H1 (cell line): ENCODE results near the gene RND2. TPM values are rescaled to one million over a fixed set of nuclear protein-coding genes. Genes with fewer than 3 reads are reported as not detected.

Experiments
- FOSL1 ChIP-seq: IDR thresholded peaks from 2 replicates; pipeline ENCODE4 v1.6.1; 2011; ENCODE audit warnings: mild to moderate bottlenecking, low read depth, low read length, moderate library complexity; ENCODE audit not compliant: insufficient read depth
- KDM4A ChIP-seq: IDR thresholded peaks from one replicate; pipeline ENCODE4 v1.7.1; 2012; ENCODE audit warnings: low read depth, mild to moderate bottlenecking, moderate library complexity, low read length, inconsistent platforms; ENCODE audit not compliant: severe bottlenecking
- SIRT6 ChIP-seq: IDR thresholded peaks from one replicate; pipeline ENCODE4 v1.7.1; 2012; ENCODE audit warnings: low read length, inconsistent platforms
- SRF ChIP-seq: IDR thresholded peaks from 2 replicates; pipeline ENCODE4 v1.6.1; 2011; ENCODE audit warnings: mild to moderate bottlenecking, low read depth, low read length, moderate library complexity
- polyA plus RNA-seq, 7 experiments: library from polyadenylated mRNA; depleted of rRNA in 3 of 7; stranded (reverse) in 5 of 7; unstranded in 2 of 7; fragments of >200 nt in 5 of 7; fragments of 200-250 nt in 2 of 7; gene quantifications; 1 replicate in 5 of 7; 2 replicates in 1 of 7; 4 replicates in 1 of 7; pipeline versions ENCODE4 v1.2.1 to v1.2.3, GENCODE V29; 2011 to 2013; ENCODE audit warnings: missing spikeins in 2 of 7, mixed read lengths in 2 of 7
- total RNA-seq: library from RNA; stranded (reverse); fragmentation: NEBNext Ultra II Directional; extraction: Animal tissue kit (Norgen Biotek cat#: 25700); gene quantifications from 2 replicates; pipeline ENCODE4 v1.2.1, GENCODE V29; 2021

The RND2 gene
- total and polyA plus RNA-seq, 2 of the 8 experiments (the other 6 are each of a cell fraction or from before 2014, with no cell fraction given), result 51.3 to 61.4 TPM

GRCh38 chr17:42985225-42985624 lies 39.8 kb upstream of the RND2 start (continued):
- TF ChIP-seq KDM4A, result no peak
- no peak for TF ChIP-seq SIRT6
- TF ChIP-seq FOSL1, result no peak
- no peak for TF ChIP-seq SRF
- TF ChIP-seq, all 59 proteins: peak for 0
